ENCODE results near the gene TMEM132D. TPM values are rescaled to one million over a fixed set of nuclear protein-coding genes. Genes with fewer than 3 reads are reported as not detected.

Gene TMEM132D
- polyA plus RNA-seq, 1 donor from 2014 or later, result 1.3 TPM

- no peaks in the 10 kb centered on the region for H3K36me3 ChIP-seq (ENCODE audit: insufficient read depth, low read length)
- H3K4me3 ChIP-seq (ENCODE audit: low read length), result no peak overlapping the region
- H3K27me3 ChIP-seq (ENCODE audit: insufficient read depth, low read depth, low read length), result no peaks in the 10 kb centered on the region
- H3F3A ChIP-seq (ENCODE audit: insufficient read depth, low read length, poor library complexity, severe bottlenecking), result no peaks in the 10 kb centered on the region
- no peaks in the 10 kb centered on the region for H3K9me2 ChIP-seq (ENCODE audit: insufficient read depth, low read length)
- H3K27ac ChIP-seq (ENCODE audit: low read length), result no peak overlapping the region
- H2AFZ ChIP-seq (ENCODE audit: low read depth, low read length), result no peak overlapping the region
- no peaks in the 10 kb centered on the region for H3K9me3 ChIP-seq (ENCODE audit: low read length)
- no peaks in the 10 kb centered on the region for H4K20me1 ChIP-seq (ENCODE audit: insufficient read depth)
- H3K79me2 ChIP-seq (replicated peaks; ENCODE audit: insufficient read depth, low read length), result no peaks in the 10 kb centered on the region
- H3K9ac ChIP-seq (ENCODE audit: low read length), result no peak overlapping the region
- TF ChIP-seq CTCF (IDR thresholded peaks at IDR 0.05; ENCODE audit: poor library complexity, severe bottlenecking), result no peak
- no peak for TF ChIP-seq RAD21 (conservative IDR thresholded peaks at IDR 0.05)
- TF ChIP-seq EZH2 (IDR thresholded peaks at IDR 0.05; ENCODE audit: borderline replicate concordance, insufficient read depth, low read length, poor library complexity, severe bottlenecking), result no peak
- TF ChIP-seq MXI1 (conservative IDR thresholded peaks at IDR 0.05; ENCODE audit: poor library complexity, severe bottlenecking), result no peak
- no peak for TF ChIP-seq EP300 (conservative IDR thresholded peaks at IDR 0.05; ENCODE audit: poor library complexity, severe bottlenecking)
- no peak for TF ChIP-seq POLR2AphosphoS5 (IDR thresholded peaks at IDR 0.05)
- TF ChIP-seq REST (IDR thresholded peaks at IDR 0.05; ENCODE audit: borderline replicate concordance), result no peak
- no peak for TF ChIP-seq SMC3 (conservative IDR thresholded peaks at IDR 0.05; ENCODE audit: poor library complexity)
- no peak for TF ChIP-seq TAF1 (IDR thresholded peaks at IDR 0.05; ENCODE audit: low read depth)
- no peak overlapping the region for H3K4me2 ChIP-seq (ENCODE audit: low read length)
Observed at GRCh38 chr12:129613314-129613713, 290.5 kb downstream of the TMEM132D start.

- Histone ChIP-seq H3K9ac (ENCODE audit: low read length) (no peak overlapping the region), H3K36me3 (ENCODE audit: insufficient read depth, low read length) (no peaks in the 10 kb centered on the region), H3K4me3 (ENCODE audit: low read length) (no peak overlapping the region), H3K9me2 (ENCODE audit: insufficient read depth, low read length) (no peaks in the 10 kb centered on the region), H3K4me2 (ENCODE audit: low read length) (no peak overlapping the region), H3F3A (ENCODE audit: insufficient read depth, low read length, poor library complexity, severe bottlenecking) (no peaks in the 10 kb centered on the region), H2AFZ (ENCODE audit: low read depth, low read length) (no peak overlapping the region), H3K79me2 (replicated peaks; ENCODE audit: insufficient read depth, low read length) (no peaks in the 10 kb centered on the region), H3K27me3 (ENCODE audit: insufficient read depth, low read depth, low read length) (no peaks in the 10 kb centered on the region), H3K27ac (ENCODE audit: low read length) (no peak overlapping the region), H3K9me3 (ENCODE audit: low read length) (no peaks in the 10 kb centered on the region), H4K20me1 (ENCODE audit: insufficient read depth) (no peaks in the 10 kb centered on the region)
- TF ChIP-seq EP300 (conservative IDR thresholded peaks at IDR 0.05; ENCODE audit: poor library complexity, severe bottlenecking), result no peak
- TF ChIP-seq POLR2AphosphoS5 (IDR thresholded peaks at IDR 0.05), result peak; percentile 12
Observed at GRCh38 chr12:129610601-129611120, 293.2 kb downstream of the TMEM132D start.

Measured in neural cell (in vitro differentiated cells).